Spleen (tissue), 7 donors: ENCODE measurements around the gene THOC5.

ENCODE experiments used
- POLR2AphosphoS5 ChIP-seq, 3 donors: sonication (generic); formaldehyde crosslinking; IDR thresholded peaks; one replicate each; pipeline ENCODE4 v1.5.1; 2017; ENCODE audit warnings: antibody characterized with exemption in 3 of 3
- TF ChIP-seq, protein P1 (sequence below), 11 experiments: fragments of 200-600 bp in 7 of 11; fragments of 450-650 bp in 4 of 11; sonication (generic) in 4 of 11; IDR thresholded peaks in 8 of 11; conservative IDR thresholded peaks in 3 of 11; 1 replicate in 7 of 11; 2 replicates in 4 of 11; pipeline versions ENCODE4 v1.4.0 to v1.8.0; 2016 to 2021; ENCODE audit warnings: antibody characterized with exemption in 11 of 11, inconsistent platforms in 4 of 11, mild to moderate bottlenecking in 1 of 11
- donor health status: DM: no; HTN: no; CAD: no; lungs with moderate emphysema.
- donor health status: DM: no; HTN: no; CAD: no.
- donor health status: DM: no; HTN: no; CAD: no.

DNA sequence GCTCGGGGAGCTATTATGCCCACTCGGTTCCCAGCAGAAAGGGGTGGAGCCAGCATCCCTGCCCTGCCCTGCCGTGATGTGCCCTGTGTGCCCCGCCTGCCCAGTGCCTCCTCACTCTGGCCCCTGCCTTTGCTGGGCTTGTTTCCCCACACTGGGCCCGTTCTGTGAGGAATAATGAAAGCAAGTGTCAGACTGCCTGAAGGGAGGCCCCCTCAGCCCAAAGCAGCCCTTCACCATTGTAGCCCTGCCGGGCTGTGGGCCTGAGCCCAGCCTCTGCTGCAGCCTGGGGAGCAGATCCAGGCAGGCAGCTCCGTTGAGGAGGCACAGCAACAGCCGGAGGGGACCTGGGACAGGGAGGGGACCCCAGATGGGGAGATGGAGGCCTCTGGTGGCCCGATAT, 93.8 kb downstream of the THOC5 start:
- TF ChIP-seq, protein P1, sequence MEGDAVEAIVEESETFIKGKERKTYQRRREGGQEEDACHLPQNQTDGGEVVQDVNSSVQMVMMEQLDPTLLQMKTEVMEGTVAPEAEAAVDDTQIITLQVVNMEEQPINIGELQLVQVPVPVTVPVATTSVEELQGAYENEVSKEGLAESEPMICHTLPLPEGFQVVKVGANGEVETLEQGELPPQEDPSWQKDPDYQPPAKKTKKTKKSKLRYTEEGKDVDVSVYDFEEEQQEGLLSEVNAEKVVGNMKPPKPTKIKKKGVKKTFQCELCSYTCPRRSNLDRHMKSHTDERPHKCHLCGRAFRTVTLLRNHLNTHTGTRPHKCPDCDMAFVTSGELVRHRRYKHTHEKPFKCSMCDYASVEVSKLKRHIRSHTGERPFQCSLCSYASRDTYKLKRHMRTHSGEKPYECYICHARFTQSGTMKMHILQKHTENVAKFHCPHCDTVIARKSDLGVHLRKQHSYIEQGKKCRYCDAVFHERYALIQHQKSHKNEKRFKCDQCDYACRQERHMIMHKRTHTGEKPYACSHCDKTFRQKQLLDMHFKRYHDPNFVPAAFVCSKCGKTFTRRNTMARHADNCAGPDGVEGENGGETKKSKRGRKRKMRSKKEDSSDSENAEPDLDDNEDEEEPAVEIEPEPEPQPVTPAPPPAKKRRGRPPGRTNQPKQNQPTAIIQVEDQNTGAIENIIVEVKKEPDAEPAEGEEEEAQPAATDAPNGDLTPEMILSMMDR (IDR thresholded peaks at IDR 0.05 in 8 of 11, conservative IDR thresholded peaks at IDR 0.05 in 3 of 11): no peak
- TF ChIP-seq POLR2AphosphoS5 (IDR thresholded peaks at IDR 0.05): no peak
